Liver (tissue), 9 donors: Measurements from ENCODE around the gene VASP. TPM values are rescaled to one million over a fixed set of nuclear protein-coding genes. Genes with fewer than 3 reads are reported as not detected.

ENCODE experiments used
- DNase-seq: peaks from one replicate; pipeline ENCODE4 v3.0.0-alpha.2; 2017; ENCODE audit warnings: low spot score
- H3K27ac ChIP-seq, 2 donors: one replicate each; pipeline ENCODE4 v1.7.0; 2013; ENCODE audit warnings: inconsistent platforms in 2 of 2, low read length in 2 of 2, control low read depth in 1 of 2, low read depth in 1 of 2, mild to moderate bottlenecking in 1 of 2
- H3K27me3 ChIP-seq, 4 donors: one replicate each; pipeline versions ENCODE4 v1.6.1 to v1.7.0; 2013; ENCODE audit warnings: low read length in 3 of 4, inconsistent platforms in 1 of 4, mild to moderate bottlenecking in 1 of 4, moderate library complexity in 1 of 4; ENCODE audit not compliant: control insufficient read depth in 4 of 4, insufficient read depth in 4 of 4
- H3K36me3 ChIP-seq, 4 donors: one replicate each; pipeline versions ENCODE4 v1.6.1 to v1.7.0; 2013; ENCODE audit warnings: low read length in 3 of 4, mild to moderate bottlenecking in 3 of 4, low read depth in 1 of 4, moderate library complexity in 1 of 4; ENCODE audit not compliant: control insufficient read depth in 4 of 4, insufficient read depth in 3 of 4
- H3K4me1 ChIP-seq, 4 donors: one replicate each; pipeline versions ENCODE4 v1.6.1 to v1.7.0; 2013; ENCODE audit warnings: low read length in 3 of 4, mild to moderate bottlenecking in 3 of 4, moderate library complexity in 1 of 4; ENCODE audit not compliant: control insufficient read depth in 4 of 4, insufficient read depth in 4 of 4
- H3K4me3 ChIP-seq, 3 donors: one replicate each; pipeline versions ENCODE4 v1.6.1 to v1.7.0; 2013; ENCODE audit warnings: low read length in 3 of 3, control low read depth in 1 of 3, low read depth in 1 of 3, mild to moderate bottlenecking in 1 of 3
- H3K9ac ChIP-seq, 2 donors: one replicate each; pipeline ENCODE4 v1.7.0; 2013; ENCODE audit warnings: low read length in 2 of 2, mild to moderate bottlenecking in 2 of 2, moderate library complexity in 2 of 2, control low read depth in 1 of 2, low read depth in 1 of 2
- H3K9me3 ChIP-seq, 4 donors: one replicate each; pipeline versions ENCODE4 v1.6.1 to v1.7.0; 2013; ENCODE audit warnings: low read length in 3 of 4; ENCODE audit not compliant: control insufficient read depth in 4 of 4
- EGR1 ChIP-seq, 2 donors: IDR thresholded peaks; 2 replicates each; pipeline ENCODE4 v1.6.1; 2016 to 2018; ENCODE audit warnings: antibody characterized with exemption in 2 of 2, low read depth in 2 of 2
- FOXA1 ChIP-seq: IDR thresholded peaks from 2 replicates; pipeline ENCODE4 v1.6.1; 2016; ENCODE audit warnings: antibody characterized with exemption
- FOXA2 ChIP-seq: IDR thresholded peaks from 2 replicates; pipeline ENCODE4 v1.6.1; 2016; ENCODE audit warnings: antibody characterized with exemption
- GABPA ChIP-seq, 2 donors: IDR thresholded peaks in 1 of 2; conservative IDR thresholded peaks in 1 of 2; 2 replicates each; pipeline ENCODE4 v1.6.1; 2016; ENCODE audit warnings: antibody characterized with exemption in 2 of 2, mild to moderate bottlenecking in 1 of 2, moderate library complexity in 1 of 2
- HNF4A ChIP-seq, 2 donors: conservative IDR thresholded peaks; 2 replicates each; pipeline ENCODE4 v1.6.1; 2016; ENCODE audit warnings: antibody characterized with exemption in 2 of 2, mild to moderate bottlenecking in 2 of 2
- HNF4G ChIP-seq: IDR thresholded peaks from 2 replicates; pipeline ENCODE4 v1.6.1; 2016; ENCODE audit warnings: antibody characterized with exemption
- JUND ChIP-seq, 2 donors: IDR thresholded peaks; 2 replicates each; pipeline ENCODE4 v1.6.1; 2016; ENCODE audit warnings: antibody characterized with exemption in 2 of 2
- NR2F2 ChIP-seq: IDR thresholded peaks from 2 replicates; pipeline ENCODE4 v1.6.1; 2016; ENCODE audit warnings: antibody characterized with exemption
- RAD21 ChIP-seq, 2 donors: IDR thresholded peaks; 2 replicates each; pipeline ENCODE4 v1.6.1; 2016; ENCODE audit warnings: antibody characterized with exemption in 2 of 2, mild to moderate bottlenecking in 2 of 2
- RXRA ChIP-seq, 2 donors: IDR thresholded peaks; 2 replicates each; pipeline ENCODE4 v1.6.1; 2017 to 2018; ENCODE audit warnings: antibody characterized with exemption in 2 of 2, mild to moderate bottlenecking in 1 of 2
- TAF1 ChIP-seq: conservative IDR thresholded peaks from 2 replicates; pipeline ENCODE4 v1.6.1; 2016; ENCODE audit warnings: antibody characterized with exemption, mild to moderate bottlenecking
- YY1 ChIP-seq: IDR thresholded peaks from 2 replicates; pipeline ENCODE4 v1.6.1; 2016; ENCODE audit warnings: antibody characterized with exemption, mild to moderate bottlenecking
- WGBS: extraction: QIAGEN DNeasy Blood & Tissue Kit; methylation state at CpG from one replicate; pipeline ENCODE4 v1.1.7; 2013; 5-methylcytosine and 5-hydroxymethylcytosine counted together
- polyA plus RNA-seq, 2 donors: library from polyadenylated mRNA; stranded (reverse) in 1 of 2; unstranded in 1 of 2; fragments of 200-250 nt in 1 of 2; fragments of >200 nt in 1 of 2; fragmentation: Nextera tagmentation in 1 of 2; extraction: Ambion mirVana in 1 of 2; gene quantifications; one replicate each; pipeline versions ENCODE4 v1.2.1 to v1.2.3, GENCODE V29; 2013 to 2015
- total RNA-seq, 2 donors: library from RNA; depleted of rRNA; stranded (reverse); fragments of >200 nt; gene quantifications; one replicate each; pipeline ENCODE4 v1.2.3, GENCODE V29; 2014
- TF ChIP-seq, protein P1 (sequence below): IDR thresholded peaks from 2 replicates; pipeline ENCODE4 v1.6.1; 2016; ENCODE audit warnings: antibody characterized with exemption
- TF ChIP-seq, protein P2 (sequence below): fragments of 150-350 bp; IDR thresholded peaks from 2 replicates; pipeline ENCODE4 v1.5.1; 2017; ENCODE audit warnings: improper control_type of control experiment, low read depth, low read length; ENCODE audit not compliant: missing input control
- TF ChIP-seq, protein P3 (sequence below): IDR thresholded peaks from 2 replicates; pipeline ENCODE4 v1.6.1; 2016; ENCODE audit warnings: antibody characterized with exemption
- TF ChIP-seq, protein P4 (sequence below): IDR thresholded peaks from 2 replicates; pipeline ENCODE4 v1.6.1; 2016; ENCODE audit warnings: antibody characterized with exemption
- TF ChIP-seq, protein P5 (sequence below): IDR thresholded peaks from 2 replicates; pipeline ENCODE4 v1.6.1; 2016; ENCODE audit warnings: antibody characterized with exemption, mild to moderate bottlenecking
- donor health status: healthy.
- donor health status: healthy.
- donor health status: healthy.
- donor health status: healthy.
- donor health status: healthy.

VASP gene
- total and polyA plus RNA-seq, 4 donors = 7.3 to 29.1 (median 22.7) TPM

DNA sequence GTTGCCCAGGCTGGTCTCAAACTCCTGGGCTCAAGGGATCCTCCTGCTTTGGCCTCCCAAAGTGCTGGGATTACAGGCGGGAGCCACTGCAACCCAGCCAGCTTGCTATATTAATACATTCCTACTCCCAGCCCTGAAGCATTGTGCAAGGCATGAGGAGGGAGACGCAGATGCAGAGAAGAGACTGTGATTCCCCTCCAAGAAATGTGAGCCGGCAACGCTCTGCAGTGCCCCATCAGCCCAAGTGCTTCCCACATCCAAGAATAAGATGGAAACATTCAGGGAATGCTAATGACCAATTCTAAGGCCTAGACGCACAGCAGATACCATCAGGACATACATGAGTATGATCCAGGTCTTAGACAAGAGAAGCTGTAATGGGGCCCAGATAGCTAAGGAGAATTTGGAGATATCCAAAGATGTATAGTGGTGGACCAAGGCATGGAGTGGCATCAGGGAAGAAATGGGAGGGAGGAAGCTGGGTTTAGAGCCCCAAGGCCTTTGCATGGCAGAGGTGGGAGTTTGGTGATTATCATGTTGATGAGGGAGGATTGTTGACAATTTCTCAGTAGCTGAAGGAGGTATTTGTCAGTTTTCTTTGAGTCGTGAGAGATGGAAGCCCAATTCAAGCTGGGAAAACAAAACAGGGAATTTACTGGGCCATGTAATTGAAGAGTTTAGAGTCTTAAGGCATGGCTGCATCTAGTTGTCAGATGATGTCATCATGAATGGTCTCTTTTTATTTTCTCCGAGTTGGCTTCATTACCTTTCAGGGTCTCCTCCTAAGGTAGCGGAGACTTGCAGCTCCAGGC is 6.2 kb upstream of the VASP start:
- TF ChIP-seq, protein P1, sequence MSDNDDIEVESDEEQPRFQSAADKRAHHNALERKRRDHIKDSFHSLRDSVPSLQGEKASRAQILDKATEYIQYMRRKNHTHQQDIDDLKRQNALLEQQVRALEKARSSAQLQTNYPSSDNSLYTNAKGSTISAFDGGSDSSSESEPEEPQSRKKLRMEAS = no peak
- TF ChIP-seq, protein P2, sequence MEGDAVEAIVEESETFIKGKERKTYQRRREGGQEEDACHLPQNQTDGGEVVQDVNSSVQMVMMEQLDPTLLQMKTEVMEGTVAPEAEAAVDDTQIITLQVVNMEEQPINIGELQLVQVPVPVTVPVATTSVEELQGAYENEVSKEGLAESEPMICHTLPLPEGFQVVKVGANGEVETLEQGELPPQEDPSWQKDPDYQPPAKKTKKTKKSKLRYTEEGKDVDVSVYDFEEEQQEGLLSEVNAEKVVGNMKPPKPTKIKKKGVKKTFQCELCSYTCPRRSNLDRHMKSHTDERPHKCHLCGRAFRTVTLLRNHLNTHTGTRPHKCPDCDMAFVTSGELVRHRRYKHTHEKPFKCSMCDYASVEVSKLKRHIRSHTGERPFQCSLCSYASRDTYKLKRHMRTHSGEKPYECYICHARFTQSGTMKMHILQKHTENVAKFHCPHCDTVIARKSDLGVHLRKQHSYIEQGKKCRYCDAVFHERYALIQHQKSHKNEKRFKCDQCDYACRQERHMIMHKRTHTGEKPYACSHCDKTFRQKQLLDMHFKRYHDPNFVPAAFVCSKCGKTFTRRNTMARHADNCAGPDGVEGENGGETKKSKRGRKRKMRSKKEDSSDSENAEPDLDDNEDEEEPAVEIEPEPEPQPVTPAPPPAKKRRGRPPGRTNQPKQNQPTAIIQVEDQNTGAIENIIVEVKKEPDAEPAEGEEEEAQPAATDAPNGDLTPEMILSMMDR = no peak
- no peak for TF ChIP-seq GABPA (IDR thresholded peaks at IDR 0.05 in 1 of 2, conservative IDR thresholded peaks at IDR 0.05 in 1 of 2)
- TF ChIP-seq HNF4G = no peak
- no peaks in the 10 kb centered on the region for H3K27me3 ChIP-seq
- no peak for DNase-seq
- 93% methylated on average over 8 of the region's 8 CpGs for WGBS
- no peaks in the 10 kb centered on the region for H3K9me3 ChIP-seq
- no peak overlapping the region for H3K9ac ChIP-seq
- H3K27ac ChIP-seq = no peak overlapping the region
- no peak overlapping the region for H3K4me3 ChIP-seq
- no peaks in the 10 kb centered on the region for H3K36me3 ChIP-seq
- peaks cover 19 to 25% (median 20%) of the 10 kb centered on the region in 4 donors for H3K4me1 ChIP-seq

DNA sequence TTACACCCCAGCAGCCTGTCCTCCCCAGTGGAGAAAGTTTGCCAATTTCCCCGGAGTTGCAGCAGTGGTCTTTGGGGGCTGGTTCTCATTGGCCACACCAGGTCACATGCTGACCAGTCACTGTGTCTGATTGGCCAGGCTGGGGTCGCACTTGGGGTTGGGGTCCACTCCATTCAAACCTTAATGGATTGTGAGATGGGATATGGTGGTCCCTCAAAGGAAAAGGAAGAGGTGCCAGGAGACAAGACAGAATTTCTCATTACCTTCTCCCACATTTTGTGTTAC is 5.6 kb upstream of the VASP start:
- Histone ChIP-seq H3K9me3 (no peaks in the 10 kb centered on the region), H3K27me3 (no peaks in the 10 kb centered on the region), H3K36me3 (no peaks in the 10 kb centered on the region), H3K9ac (no peak overlapping the region), H3K4me3 (no peak overlapping the region), H3K4me1 (peaks cover 15 to 22% (median 16%) of the 10 kb centered on the region in 4 donors), H3K27ac (no peak overlapping the region)
- 68% methylated on average over 2 of the region's 2 CpGs for WGBS
- no peak for DNase-seq
- TF ChIP-seq HNF4A (conservative IDR thresholded peaks at IDR 0.05) (no peak), JUND (IDR thresholded peaks at IDR 0.05) (no peak), FOXA1 (no peak), TAF1 (no peak), EGR1 (IDR thresholded peaks at IDR 0.05; ENCODE audit: low read depth in 2 of 2) (no peak), NR2F2 (no peak), FOXA2 (no peak), RAD21 (IDR thresholded peaks at IDR 0.05) (no peak), GABPA (IDR thresholded peaks at IDR 0.05 in 1 of 2, conservative IDR thresholded peaks at IDR 0.05 in 1 of 2) (no peak), YY1 (no peak), HNF4G (no peak), RXRA (IDR thresholded peaks at IDR 0.05) (no peak)
- TF ChIP-seq, protein P3, sequence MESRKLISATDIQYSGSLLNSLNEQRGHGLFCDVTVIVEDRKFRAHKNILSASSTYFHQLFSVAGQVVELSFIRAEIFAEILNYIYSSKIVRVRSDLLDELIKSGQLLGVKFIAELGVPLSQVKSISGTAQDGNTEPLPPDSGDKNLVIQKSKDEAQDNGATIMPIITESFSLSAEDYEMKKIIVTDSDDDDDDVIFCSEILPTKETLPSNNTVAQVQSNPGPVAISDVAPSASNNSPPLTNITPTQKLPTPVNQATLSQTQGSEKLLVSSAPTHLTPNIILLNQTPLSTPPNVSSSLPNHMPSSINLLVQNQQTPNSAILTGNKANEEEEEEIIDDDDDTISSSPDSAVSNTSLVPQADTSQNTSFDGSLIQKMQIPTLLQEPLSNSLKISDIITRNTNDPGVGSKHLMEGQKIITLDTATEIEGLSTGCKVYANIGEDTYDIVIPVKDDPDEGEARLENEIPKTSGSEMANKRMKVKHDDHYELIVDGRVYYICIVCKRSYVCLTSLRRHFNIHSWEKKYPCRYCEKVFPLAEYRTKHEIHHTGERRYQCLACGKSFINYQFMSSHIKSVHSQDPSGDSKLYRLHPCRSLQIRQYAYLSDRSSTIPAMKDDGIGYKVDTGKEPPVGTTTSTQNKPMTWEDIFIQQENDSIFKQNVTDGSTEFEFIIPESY = no peak
- TF ChIP-seq, protein P1 = no peak
- TF ChIP-seq, protein P4, sequence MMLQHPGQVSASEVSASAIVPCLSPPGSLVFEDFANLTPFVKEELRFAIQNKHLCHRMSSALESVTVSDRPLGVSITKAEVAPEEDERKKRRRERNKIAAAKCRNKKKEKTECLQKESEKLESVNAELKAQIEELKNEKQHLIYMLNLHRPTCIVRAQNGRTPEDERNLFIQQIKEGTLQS = no peak
- TF ChIP-seq, protein P5, sequence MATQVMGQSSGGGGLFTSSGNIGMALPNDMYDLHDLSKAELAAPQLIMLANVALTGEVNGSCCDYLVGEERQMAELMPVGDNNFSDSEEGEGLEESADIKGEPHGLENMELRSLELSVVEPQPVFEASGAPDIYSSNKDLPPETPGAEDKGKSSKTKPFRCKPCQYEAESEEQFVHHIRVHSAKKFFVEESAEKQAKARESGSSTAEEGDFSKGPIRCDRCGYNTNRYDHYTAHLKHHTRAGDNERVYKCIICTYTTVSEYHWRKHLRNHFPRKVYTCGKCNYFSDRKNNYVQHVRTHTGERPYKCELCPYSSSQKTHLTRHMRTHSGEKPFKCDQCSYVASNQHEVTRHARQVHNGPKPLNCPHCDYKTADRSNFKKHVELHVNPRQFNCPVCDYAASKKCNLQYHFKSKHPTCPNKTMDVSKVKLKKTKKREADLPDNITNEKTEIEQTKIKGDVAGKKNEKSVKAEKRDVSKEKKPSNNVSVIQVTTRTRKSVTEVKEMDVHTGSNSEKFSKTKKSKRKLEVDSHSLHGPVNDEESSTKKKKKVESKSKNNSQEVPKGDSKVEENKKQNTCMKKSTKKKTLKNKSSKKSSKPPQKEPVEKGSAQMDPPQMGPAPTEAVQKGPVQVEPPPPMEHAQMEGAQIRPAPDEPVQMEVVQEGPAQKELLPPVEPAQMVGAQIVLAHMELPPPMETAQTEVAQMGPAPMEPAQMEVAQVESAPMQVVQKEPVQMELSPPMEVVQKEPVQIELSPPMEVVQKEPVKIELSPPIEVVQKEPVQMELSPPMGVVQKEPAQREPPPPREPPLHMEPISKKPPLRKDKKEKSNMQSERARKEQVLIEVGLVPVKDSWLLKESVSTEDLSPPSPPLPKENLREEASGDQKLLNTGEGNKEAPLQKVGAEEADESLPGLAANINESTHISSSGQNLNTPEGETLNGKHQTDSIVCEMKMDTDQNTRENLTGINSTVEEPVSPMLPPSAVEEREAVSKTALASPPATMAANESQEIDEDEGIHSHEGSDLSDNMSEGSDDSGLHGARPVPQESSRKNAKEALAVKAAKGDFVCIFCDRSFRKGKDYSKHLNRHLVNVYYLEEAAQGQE = no peak
